HEK293 (cell line): ENCODE data around the gene RPP25L.
"Not testable (repeated sequence)": the region's sequence is repeated elsewhere in the genome, so short reads cannot be mapped to it uniquely, and the experiment has no call there.

ENCODE experiments used
- CTCF ChIA-PET: fragments of 350-600 bp; formaldehyde crosslinking; extraction: SDS; loops from one replicate; lab custom pipeline; 2021; ENCODE audit warnings: antibody characterized with exemption; lab: Yijun Ruan, JAX
- POLR2A ChIA-PET: fragments of 300-600 bp; formaldehyde crosslinking; extraction: SDS; loops from one replicate; lab custom pipeline; 2020; ENCODE audit warnings: antibody characterized with exemption, inconsistent platforms; lab: Yijun Ruan, JAX
- H3K27ac ChIP-seq: fragments of 200-500 bp; sonication (Bioruptor generic); 2 replicates; pipeline ENCODE4 v1.5.1; 2014; ENCODE audit warnings: low read depth, low read length, control low read depth, inconsistent platforms; ENCODE audit errors: extremely low read depth
- H3K36me3 ChIP-seq, 2 experiments: fragments of 200-500 bp in 1 of 2; sonication (Bioruptor generic) in 1 of 2; 1 replicate in 1 of 2; 2 replicates in 1 of 2; pipeline ENCODE4 v1.5.1; 2014 to 2017; ENCODE audit warnings: inconsistent platforms in 2 of 2, low read length in 2 of 2; ENCODE audit not compliant: control insufficient read depth in 2 of 2, insufficient read depth in 1 of 2
- H3K4me1 ChIP-seq: fragments of 200-500 bp; sonication (Bioruptor generic); 2 replicates; pipeline ENCODE4 v1.5.1; 2014; ENCODE audit warnings: mild to moderate bottlenecking, low read length, inconsistent platforms; ENCODE audit not compliant: control insufficient read depth, insufficient read depth
- H3K4me3 ChIP-seq: 2 replicates; pipeline ENCODE4 v1.5.1; 2011; ENCODE audit warnings: low read depth, mild to moderate bottlenecking, control low read depth, low read length, moderate library complexity
- H3K9me3 ChIP-seq: fragments of 200-500 bp; sonication (Bioruptor generic); 2 replicates; pipeline ENCODE4 v1.5.1; 2014; ENCODE audit warnings: low read depth, low read length, inconsistent platforms; ENCODE audit not compliant: control insufficient read depth, insufficient read depth
- GLI2 ChIP-seq: fragments of 450-650 bp; formaldehyde crosslinking; IDR thresholded peaks from 2 replicates; pipeline ENCODE4; 2017; ENCODE audit warnings: missing biosample characterization, missing genetic modification characterization, low read depth, borderline replicate concordance
- GLIS1 ChIP-seq: fragments of 450-650 bp; formaldehyde crosslinking; IDR thresholded peaks from 2 replicates; pipeline ENCODE4 v1.5.1; 2016; ENCODE audit warnings: missing biosample characterization, missing genetic modification characterization
- HOXA7 ChIP-seq: sonication (generic); formaldehyde crosslinking; IDR thresholded peaks from 2 replicates; pipeline ENCODE4 v1.8.1; 2022; ENCODE audit warnings: missing genetic modification reagents, borderline replicate concordance
- HOXC10 ChIP-seq: sonication (generic); formaldehyde crosslinking; IDR thresholded peaks from 2 replicates; pipeline ENCODE4 v1.8.1; 2023; ENCODE audit warnings: mild to moderate bottlenecking, missing genetic modification reagents
- KLF1 ChIP-seq: fragments of 450-650 bp; formaldehyde crosslinking; IDR thresholded peaks from 2 replicates; pipeline ENCODE4 v1.5.1; 2016; ENCODE audit warnings: missing biosample characterization, missing genetic modification characterization
- MEIS1 ChIP-seq: sonication (generic); formaldehyde crosslinking; IDR thresholded peaks from 2 replicates; pipeline ENCODE4 v1.8.1; 2022; ENCODE audit warnings: missing genetic modification reagents, mild to moderate bottlenecking, borderline replicate concordance
- OSR2 ChIP-seq: fragments of 450-650 bp; formaldehyde crosslinking; IDR thresholded peaks from 2 replicates; pipeline ENCODE4 v1.5.1; 2016; ENCODE audit warnings: missing biosample characterization, missing genetic modification characterization
- SCRT2 ChIP-seq: fragments of 450-650 bp; formaldehyde crosslinking; IDR thresholded peaks from 2 replicates; pipeline ENCODE4 v1.5.1; 2016; ENCODE audit warnings: missing biosample characterization, missing genetic modification characterization
- SP2 ChIP-seq: fragments of 450-650 bp; formaldehyde crosslinking; IDR thresholded peaks from 2 replicates; pipeline ENCODE4 v1.5.1; 2016; ENCODE audit warnings: missing biosample characterization, missing genetic modification characterization
- SP7 ChIP-seq: fragments of 450-650 bp; formaldehyde crosslinking; IDR thresholded peaks from 2 replicates; pipeline ENCODE4 v1.5.1; 2016; ENCODE audit warnings: missing biosample characterization, missing genetic modification characterization
- YY1 ChIP-seq: fragments of 450-650 bp; formaldehyde crosslinking; IDR thresholded peaks from 2 replicates; pipeline ENCODE4 v1.5.1; 2018; ENCODE audit warnings: missing biosample characterization, missing genetic modification characterization
- ZBTB17 ChIP-seq: fragments of 450-650 bp; formaldehyde crosslinking; IDR thresholded peaks from 2 replicates; pipeline ENCODE4 v1.5.1; 2016; ENCODE audit warnings: missing biosample characterization, missing genetic modification characterization
- ZIC2 ChIP-seq: fragments of 450-650 bp; formaldehyde crosslinking; IDR thresholded peaks from 2 replicates; pipeline ENCODE4 v1.5.1; 2016; ENCODE audit warnings: missing biosample characterization, missing genetic modification characterization
- ZNF140 ChIP-seq: fragments of 450-650 bp; formaldehyde crosslinking; IDR thresholded peaks from 2 replicates; pipeline ENCODE4 v1.5.1; 2016; ENCODE audit warnings: missing biosample characterization, missing genetic modification characterization
- ZNF16 ChIP-seq: fragments of 450-650 bp; formaldehyde crosslinking; IDR thresholded peaks from 2 replicates; pipeline ENCODE4 v1.5.1; 2016; ENCODE audit warnings: low read depth, missing biosample characterization, missing genetic modification characterization
- ZNF302 ChIP-seq: fragments of 450-650 bp; formaldehyde crosslinking; IDR thresholded peaks from 2 replicates; pipeline ENCODE4 v1.5.1; 2016; ENCODE audit warnings: missing biosample characterization, missing genetic modification characterization, low read depth
- ZNF335 ChIP-seq: fragments of 450-650 bp; formaldehyde crosslinking; conservative IDR thresholded peaks from 2 replicates; pipeline ENCODE4 v1.5.1; 2016; ENCODE audit warnings: missing biosample characterization, missing genetic modification characterization
- ZNF37A ChIP-seq: fragments of 450-650 bp; IDR thresholded peaks from 2 replicates; pipeline ENCODE4 v1.5.1; 2018; ENCODE audit warnings: missing biosample characterization, missing genetic modification characterization
- ZNF416 ChIP-seq: fragments of 450-650 bp; formaldehyde crosslinking; IDR thresholded peaks from 2 replicates; pipeline ENCODE4 v1.5.1; 2016; ENCODE audit warnings: missing biosample characterization, missing genetic modification characterization
- ZNF48 ChIP-seq: fragments of 450-650 bp; formaldehyde crosslinking; IDR thresholded peaks from 2 replicates; pipeline ENCODE4 v1.5.1; 2016; ENCODE audit warnings: missing biosample characterization, missing genetic modification characterization
- ZNF514 ChIP-seq: fragments of 450-650 bp; formaldehyde crosslinking; IDR thresholded peaks from 2 replicates; pipeline ENCODE4 v1.5.1; 2016; ENCODE audit warnings: missing biosample characterization, missing genetic modification characterization
- ZNF544 ChIP-seq: fragments of 450-650 bp; formaldehyde crosslinking; IDR thresholded peaks from 2 replicates; pipeline ENCODE4 v1.5.0; 2017; ENCODE audit warnings: missing biosample characterization, missing genetic modification characterization
- ZNF621 ChIP-seq: fragments of 450-650 bp; formaldehyde crosslinking; IDR thresholded peaks from 2 replicates; pipeline ENCODE4 v1.5.1; 2017; ENCODE audit warnings: missing biosample characterization, missing genetic modification characterization
- ZNF664 ChIP-seq: fragments of 450-650 bp; formaldehyde crosslinking; IDR thresholded peaks from 2 replicates; pipeline ENCODE4 v1.5.1; 2016; ENCODE audit warnings: missing biosample characterization, missing genetic modification characterization
- ZNF692 ChIP-seq: fragments of 450-650 bp; formaldehyde crosslinking; IDR thresholded peaks from 2 replicates; pipeline ENCODE4 v1.5.1; 2016; ENCODE audit warnings: missing biosample characterization, missing genetic modification characterization
- ZNF76 ChIP-seq: fragments of 450-650 bp; formaldehyde crosslinking; IDR thresholded peaks from 2 replicates; pipeline ENCODE4; 2016; ENCODE audit warnings: low read depth, missing biosample characterization, missing genetic modification characterization, borderline replicate concordance
- TF ChIP-seq, protein P1 (sequence below): fragments of 450-650 bp; formaldehyde crosslinking; IDR thresholded peaks from 2 replicates; pipeline ENCODE4 v1.5.1; 2016; ENCODE audit warnings: missing biosample characterization, missing genetic modification characterization
- TF ChIP-seq, protein P2 (sequence below): fragments of 450-650 bp; formaldehyde crosslinking; IDR thresholded peaks from 2 replicates; pipeline ENCODE4 v1.5.1; 2016; ENCODE audit warnings: missing biosample characterization, missing genetic modification characterization

Gene RPP25L

GRCh38 chr9:34642679-34643078 lies 30.8 kb upstream of the RPP25L start:
- Histone ChIP-seq H3K36me3 (peaks cover 0 to 4% of the 10 kb centered on the region in 2 experiments; a peak in 1 of 3 replicates), H3K27ac (no peak overlapping the region), H3K4me1 (no peaks in the 10 kb centered on the region; the same call in 1 of the 2 replicates), H3K4me3 (no peak overlapping the region), H3K9me3 (no peaks in the 10 kb centered on the region)
- TF ChIP-seq OSR2 (tag by site-specific recombination): no peak
- TF ChIP-seq KLF1 (tag by site-specific recombination): no peak
- no peak for TF ChIP-seq SP7 (tag by site-specific recombination)
- TF ChIP-seq SCRT2 (tag by site-specific recombination): no peak
- no peak for TF ChIP-seq GLIS1 (tag by site-specific recombination)
- TF ChIP-seq MEIS1: no peak
- TF ChIP-seq YY1: no peak
- TF ChIP-seq HOXA7 (CRISPR knock-in tag): no peak
- TF ChIP-seq ZNF514 (tag by site-specific recombination): no peak
- ChIA-PET POLR2A (interaction anchor here (0.7 to 1.6 kb wide), 4 partner anchors 9 to 1119 kb away, joined by 3 to 5 read pairs (median 3); partner anchors contain the start of gene IL11RA), CTCF (interaction anchor here (0.5 to 13.3 kb wide), 7 partner anchors 7 to 501 kb away, joined by 3 to 125 read pairs (median 3); partner anchors contain the start of gene SIGMAR1)

- ChIA-PET CTCF (interaction anchor here (0.7 to 8.3 kb wide), 2 partner anchors 9 to 17 kb away, joined by 3 to 125 read pairs; partner anchors contain the start of genes GALT and IL11RA), POLR2A (interaction anchor here (3.8 to 7.0 kb wide), 2 partner anchors 7 to 13 kb away, joined by 21 to 90 read pairs; partner anchors contain the start of genes GALT and IL11RA)
- not testable (repeated sequence) for H3K4me1 ChIP-seq, H3K4me3 ChIP-seq, H3K9me3 ChIP-seq, H3K27ac ChIP-seq
- peaks cover 0 to 15% of the 10 kb centered on the region in 2 experiments; a peak in 2 of 3 replicates for H3K36me3 ChIP-seq
These were observed 27.4 kb upstream of the RPP25L start for GRCh38 chr9:34639322-34639721.

GRCh38 chr9:34638138-34638445 lies 26.2 kb upstream of the RPP25L start:
- Histone ChIP-seq H3K27ac (peak overlapping the region; percentile 77; the same call in 1 of the 2 replicates), H3K9me3 (no peaks in the 10 kb centered on the region), H3K4me3 (peak overlapping the region; percentile 67), H3K36me3 (peaks cover 0 to 15% of the 10 kb centered on the region in 2 experiments; a peak in 2 of 3 replicates), H3K4me1 (no peaks in the 10 kb centered on the region)
- ChIA-PET POLR2A (interaction anchor here (1.0 to 7.0 kb wide), 12 partner anchors 8 to 1613 kb away, joined by 3 to 90 read pairs (median 8); partner anchors contain the start of genes ARID3C, DCTN3, DNAJA1 and GALT), CTCF (interaction anchor here (0.6 to 8.3 kb wide), 8 partner anchors 9 to 259 kb away, joined by 3 to 164 read pairs (median 7); partner anchors contain the start of genes GALT, IL11RA and RPP25L)
- TF ChIP-seq SP2 (tag by site-specific recombination): peak; percentile 56; the same call in 1 of the 2 replicates
- no peak for TF ChIP-seq ZNF140 (tag by site-specific recombination)
- no peak for TF ChIP-seq ZNF76
- TF ChIP-seq ZNF664 (tag by site-specific recombination): no peak
- TF ChIP-seq ZBTB17 (tag by site-specific recombination): 0 out of 2 replicates have a peak, but pooled peaks have one; percentile 13
- no peak for TF ChIP-seq ZNF37A (tag by site-specific recombination)
- no peak for TF ChIP-seq ZNF16 (tag by site-specific recombination)
- no peak for TF ChIP-seq MEIS1
- TF ChIP-seq, protein P1, sequence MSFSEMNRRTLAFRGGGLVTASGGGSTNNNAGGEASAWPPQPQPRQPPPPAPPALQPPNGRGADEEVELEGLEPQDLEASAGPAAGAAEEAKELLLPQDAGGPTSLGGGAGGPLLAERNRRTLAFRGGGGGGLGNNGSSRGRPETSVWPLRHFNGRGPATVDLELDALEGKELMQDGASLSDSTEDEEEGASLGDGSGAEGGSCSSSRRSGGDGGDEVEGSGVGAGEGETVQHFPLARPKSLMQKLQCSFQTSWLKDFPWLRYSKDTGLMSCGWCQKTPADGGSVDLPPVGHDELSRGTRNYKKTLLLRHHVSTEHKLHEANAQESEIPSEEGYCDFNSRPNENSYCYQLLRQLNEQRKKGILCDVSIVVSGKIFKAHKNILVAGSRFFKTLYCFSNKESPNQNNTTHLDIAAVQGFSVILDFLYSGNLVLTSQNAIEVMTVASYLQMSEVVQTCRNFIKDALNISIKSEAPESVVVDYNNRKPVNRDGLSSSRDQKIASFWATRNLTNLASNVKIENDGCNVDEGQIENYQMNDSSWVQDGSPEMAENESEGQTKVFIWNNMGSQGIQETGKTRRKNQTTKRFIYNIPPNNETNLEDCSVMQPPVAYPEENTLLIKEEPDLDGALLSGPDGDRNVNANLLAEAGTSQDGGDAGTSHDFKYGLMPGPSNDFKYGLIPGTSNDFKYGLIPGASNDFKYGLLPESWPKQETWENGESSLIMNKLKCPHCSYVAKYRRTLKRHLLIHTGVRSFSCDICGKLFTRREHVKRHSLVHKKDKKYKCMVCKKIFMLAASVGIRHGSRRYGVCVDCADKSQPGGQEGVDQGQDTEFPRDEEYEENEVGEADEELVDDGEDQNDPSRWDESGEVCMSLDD (tag by site-specific recombination): no peak
- no peak for TF ChIP-seq ZNF514 (tag by site-specific recombination)
- TF ChIP-seq, protein P2, sequence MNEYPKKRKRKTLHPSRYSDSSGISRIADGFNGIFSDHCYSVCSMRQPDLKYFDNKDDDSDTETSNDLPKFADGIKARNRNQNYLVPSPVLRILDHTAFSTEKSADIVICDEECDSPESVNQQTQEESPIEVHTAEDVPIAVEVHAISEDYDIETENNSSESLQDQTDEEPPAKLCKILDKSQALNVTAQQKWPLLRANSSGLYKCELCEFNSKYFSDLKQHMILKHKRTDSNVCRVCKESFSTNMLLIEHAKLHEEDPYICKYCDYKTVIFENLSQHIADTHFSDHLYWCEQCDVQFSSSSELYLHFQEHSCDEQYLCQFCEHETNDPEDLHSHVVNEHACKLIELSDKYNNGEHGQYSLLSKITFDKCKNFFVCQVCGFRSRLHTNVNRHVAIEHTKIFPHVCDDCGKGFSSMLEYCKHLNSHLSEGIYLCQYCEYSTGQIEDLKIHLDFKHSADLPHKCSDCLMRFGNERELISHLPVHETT: no peak
- no peak for TF ChIP-seq ZNF692 (tag by site-specific recombination)
- no peak for TF ChIP-seq GLI2 (tag by site-specific recombination)
- no peak for TF ChIP-seq ZNF416 (tag by site-specific recombination)
- no peak for TF ChIP-seq ZNF48 (tag by site-specific recombination)
- TF ChIP-seq ZNF302 (tag by site-specific recombination): no peak
- peak; percentile 6 for TF ChIP-seq ZNF335 (tag by site-specific recombination)
- no peak for TF ChIP-seq HOXC10
- TF ChIP-seq ZNF621 (tag by site-specific recombination): no peak
- TF ChIP-seq ZNF544: no peak
- TF ChIP-seq ZIC2: peak; percentile 53
